Lung (tissue), 16 donors: ENCODE measurements around the gene ASIC4. TPM values are rescaled to one million over a fixed set of nuclear protein-coding genes. Genes with fewer than 3 reads are reported as not detected.

ENCODE experiments used
- ATAC-seq: fragments of 200-7000 bp; cut with Tn5 transposase; one replicate; pipeline ENCODE4 v1.9.1; 2020; ENCODE audit warnings: moderate number of reproducible peaks; ENCODE audit not compliant: insufficient read depth, low FRiP score
- DNase-seq, 3 donors: peaks; one replicate each; pipeline ENCODE4 v3.0.0-alpha.2; 2013 to 2017
- H3K27ac ChIP-seq, 2 donors: one replicate each; pipeline ENCODE4 v1.5.1; 2013; ENCODE audit warnings: mild to moderate bottlenecking in 2 of 2, moderate library complexity in 2 of 2, control low read depth in 1 of 2, inconsistent platforms in 1 of 2, low read depth in 1 of 2, low read length in 1 of 2
- H3K27me3 ChIP-seq, 3 donors: one replicate each; pipeline ENCODE4 v1.5.1; 2013; ENCODE audit warnings: low read length in 2 of 3; ENCODE audit not compliant: control insufficient read depth in 3 of 3, insufficient read depth in 3 of 3
- H3K36me3 ChIP-seq, 4 donors: one replicate each; pipeline ENCODE4 v1.5.1; 2013; ENCODE audit warnings: low read length in 4 of 4, mild to moderate bottlenecking in 1 of 4, moderate library complexity in 1 of 4; ENCODE audit not compliant: control insufficient read depth in 4 of 4, insufficient read depth in 4 of 4
- H3K4me1 ChIP-seq, 5 donors: one replicate each; pipeline ENCODE4 v1.5.1; 2013; ENCODE audit warnings: low read length in 5 of 5, mild to moderate bottlenecking in 2 of 5, moderate library complexity in 1 of 5; ENCODE audit not compliant: control insufficient read depth in 5 of 5, insufficient read depth in 5 of 5
- H3K4me3 ChIP-seq: one replicate; pipeline ENCODE4 v1.5.1; 2013; ENCODE audit warnings: mild to moderate bottlenecking, control low read depth, moderate library complexity
- H3K9ac ChIP-seq, 2 donors: one replicate each; pipeline ENCODE4 v1.5.1; 2013; ENCODE audit warnings: low read length in 2 of 2, control low read depth in 1 of 2; ENCODE audit not compliant: insufficient read depth in 1 of 2
- H3K9me3 ChIP-seq, 4 donors: one replicate each; pipeline ENCODE4 v1.5.1; 2013; ENCODE audit warnings: low read length in 3 of 4, mild to moderate bottlenecking in 1 of 4, moderate library complexity in 1 of 4; ENCODE audit not compliant: control insufficient read depth in 4 of 4, insufficient read depth in 3 of 4
- WGBS, 2 donors: extraction: QIAGEN DNeasy Blood & Tissue Kit; methylation state at CpG; one replicate each; pipeline ENCODE4 v1.1.7; 2013; 5-methylcytosine and 5-hydroxymethylcytosine counted together
- long read RNA-seq, 5 donors: transcript quantifications; one replicate each; lab custom pipeline, GENCODE V29; 2026
- polyA plus RNA-seq, 2 donors: library from polyadenylated mRNA; stranded (reverse); fragments of 200-250 nt; gene quantifications; one replicate each; pipeline ENCODE4 v1.2.1, GENCODE V29; 2013
- total RNA-seq, 2 donors: library from RNA; depleted of rRNA in 1 of 2; stranded (reverse); fragments of >200 nt in 1 of 2; gene quantifications; one replicate each; pipeline ENCODE4 v1.2.1, GENCODE V29; 2014 to 2021
- TF ChIP-seq, protein P1 (sequence below): IDR thresholded peaks from 2 replicates; pipeline ENCODE4 v1.5.1; 2012; ENCODE audit warnings: mild to moderate bottlenecking; ENCODE audit errors: control extremely low read depth, extremely low read depth
- donor health status: control.
- donor health status: control.
- donor health status: Bipolar disorder and iron deficiency.
- donor health status: healthy.
- donor health status: DM: yes; HTN: yes; CAD: no.

The ASIC4 gene, protein sequence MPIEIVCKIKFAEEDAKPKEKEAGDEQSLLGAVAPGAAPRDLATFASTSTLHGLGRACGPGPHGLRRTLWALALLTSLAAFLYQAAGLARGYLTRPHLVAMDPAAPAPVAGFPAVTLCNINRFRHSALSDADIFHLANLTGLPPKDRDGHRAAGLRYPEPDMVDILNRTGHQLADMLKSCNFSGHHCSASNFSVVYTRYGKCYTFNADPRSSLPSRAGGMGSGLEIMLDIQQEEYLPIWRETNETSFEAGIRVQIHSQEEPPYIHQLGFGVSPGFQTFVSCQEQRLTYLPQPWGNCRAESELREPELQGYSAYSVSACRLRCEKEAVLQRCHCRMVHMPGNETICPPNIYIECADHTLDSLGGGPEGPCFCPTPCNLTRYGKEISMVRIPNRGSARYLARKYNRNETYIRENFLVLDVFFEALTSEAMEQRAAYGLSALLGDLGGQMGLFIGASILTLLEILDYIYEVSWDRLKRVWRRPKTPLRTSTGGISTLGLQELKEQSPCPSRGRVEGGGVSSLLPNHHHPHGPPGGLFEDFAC
- total RNA-seq (under 1 TPM; 0.26 to 0.43 TPM), polyA plus RNA-seq (under 1 TPM; 0.02 TPM)
- long read RNA-seq, donor 1, result 0 reads
- long read RNA-seq, donor 2, result 0 reads
- long read RNA-seq, donor 3, result 0 reads
- long read RNA-seq, donor 4, result 0 reads
- long read RNA-seq, donor 5, result 0 reads

- Histone ChIP-seq H3K4me1 (peaks cover 0 to 50% (median 2%) of the 10 kb centered on the region in 5 donors), H3K9me3 (peaks cover 0 to 3% (median 0%) of the 10 kb centered on the region in 4 donors), H3K36me3 (no peaks in the 10 kb centered on the region), H3K9ac (no peak within 1 kb of the TSS), H3K4me3 (no peak within 1 kb of the TSS), H3K27me3 (peaks cover 0 to 46% (median 32%) of the 10 kb centered on the region in 3 donors), H3K27ac (no peak within 1 kb of the TSS)
- 6 to 7% methylated on average over 30 to 31 of the region's 31 CpGs for WGBS, 2 donors
- no peak for ATAC-seq
- peak; percentile 74 to 75 (median 74) for DNase-seq
- TF ChIP-seq, protein P1, sequence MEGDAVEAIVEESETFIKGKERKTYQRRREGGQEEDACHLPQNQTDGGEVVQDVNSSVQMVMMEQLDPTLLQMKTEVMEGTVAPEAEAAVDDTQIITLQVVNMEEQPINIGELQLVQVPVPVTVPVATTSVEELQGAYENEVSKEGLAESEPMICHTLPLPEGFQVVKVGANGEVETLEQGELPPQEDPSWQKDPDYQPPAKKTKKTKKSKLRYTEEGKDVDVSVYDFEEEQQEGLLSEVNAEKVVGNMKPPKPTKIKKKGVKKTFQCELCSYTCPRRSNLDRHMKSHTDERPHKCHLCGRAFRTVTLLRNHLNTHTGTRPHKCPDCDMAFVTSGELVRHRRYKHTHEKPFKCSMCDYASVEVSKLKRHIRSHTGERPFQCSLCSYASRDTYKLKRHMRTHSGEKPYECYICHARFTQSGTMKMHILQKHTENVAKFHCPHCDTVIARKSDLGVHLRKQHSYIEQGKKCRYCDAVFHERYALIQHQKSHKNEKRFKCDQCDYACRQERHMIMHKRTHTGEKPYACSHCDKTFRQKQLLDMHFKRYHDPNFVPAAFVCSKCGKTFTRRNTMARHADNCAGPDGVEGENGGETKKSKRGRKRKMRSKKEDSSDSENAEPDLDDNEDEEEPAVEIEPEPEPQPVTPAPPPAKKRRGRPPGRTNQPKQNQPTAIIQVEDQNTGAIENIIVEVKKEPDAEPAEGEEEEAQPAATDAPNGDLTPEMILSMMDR, result no peak
These were observed at the start of gene ASIC4 for GRCh38 chr2:219514196-219514761. Gene ASIC4, plus strand, starts transcription at chr2:219514482. Its CDS starts 243 bp downstream, at chr2:219514725.

- H3K36me3 ChIP-seq, result peaks cover 0 to 7% (median under 1%) of the 10 kb centered on the region in 4 donors
- no peak overlapping the region for H3K27ac ChIP-seq
- H3K4me3 ChIP-seq, result no peak overlapping the region
- no peaks in the 10 kb centered on the region for H3K27me3 ChIP-seq
- no peak for ATAC-seq
- H3K4me1 ChIP-seq, result peaks cover 0 to 6% (median 3%) of the 10 kb centered on the region in 5 donors
- TF ChIP-seq, protein P1, result no peak
- DNase-seq, result no peak
- H3K9ac ChIP-seq, result no peak overlapping the region
- H3K9me3 ChIP-seq, result no peaks in the 10 kb centered on the region
- 87 to 94% methylated on average over 47 of the region's 47 CpGs for WGBS, 2 donors
These were observed 48.4 kb upstream of the ASIC4 start for GRCh38 chr2:219465659-219466561.

GRCh38 chr2:219466816-219467735, 47.2 kb upstream of the ASIC4 start:
- DNase-seq, result no peak
- Histone ChIP-seq H3K27me3 (no peaks in the 10 kb centered on the region), H3K9ac (no peak overlapping the region), H3K36me3 (peaks cover 0 to 7% (median under 1%) of the 10 kb centered on the region in 4 donors), H3K4me3 (no peak overlapping the region), H3K27ac (no peak overlapping the region), H3K4me1 (peaks cover 0 to 3% (median 0%) of the 10 kb centered on the region in 5 donors), H3K9me3 (peaks cover 0 to 2% (median 0%) of the 10 kb centered on the region in 4 donors)
- 83 to 85% methylated on average over 28 of the region's 28 CpGs for whole genome bisulfite sequencing, 2 donors
- no peak for ATAC-seq
- TF ChIP-seq, protein P1, result no peak
